ENCODE data around the gene GPR17. TPM values are rescaled to one million over a fixed set of nuclear protein-coding genes. Genes with fewer than 3 reads are reported as not detected.

Gene GPR17
- total and polyA plus RNA-seq, 2 donors (not counting 1 experiment from before 2014, with no cell fraction given): 0.06 TPM; not detected in 1

- Histone ChIP-seq H3K36me3 (replicated peaks in 1 of 2; ENCODE audit: control extremely low read depth in 1 of 2, control insufficient read depth in 1 of 2, extremely low read depth in 1 of 2, insufficient read depth in 2 of 2, low read length in 1 of 2) (peaks cover 0 to 26% of the 10 kb centered on the region in 2 experiments), H3K4me1 (ENCODE audit: control insufficient read depth in 2 of 2, insufficient read depth in 2 of 2, low read length in 2 of 2) (peaks cover 29% of the 10 kb centered on the region in 2 donors), H3K27me3 (replicated peaks in 1 of 4; ENCODE audit: control extremely low read depth in 1 of 4, control insufficient read depth in 3 of 4, insufficient read depth in 4 of 4, low read length in 3 of 4) (no peaks in the 10 kb centered on the region), H3K4me3 (ENCODE audit: control extremely low read depth in 1 of 5, extremely low read depth in 1 of 5, insufficient read depth in 1 of 5, low read depth in 2 of 5, low read length in 4 of 5) (peak overlapping the region; percentile 69 to 84 (median 77)), H3K9me3 (ENCODE audit: control extremely low read depth in 1 of 3, control insufficient read depth in 2 of 3, insufficient read depth in 1 of 3, low read length in 2 of 3) (no peaks in the 10 kb centered on the region), H3K4me2 (replicated peaks; ENCODE audit: low read depth, low read length, poor library complexity, severe bottlenecking) (peak overlapping the region; percentile 88), H2AFZ (ENCODE audit: insufficient read depth, low read depth, low read length, poor library complexity, severe bottlenecking) (peak overlapping the region; percentile 82), H3K27ac (ENCODE audit: low read length in 2 of 2) (peak overlapping the region; percentile 91 to 95), H3K79me2 (ENCODE audit: control insufficient read depth, insufficient read depth, low read length) (peaks cover 36% of the 10 kb centered on the region), H3K9ac (ENCODE audit: low read length) (peak overlapping the region; percentile 72), H4K20me1 (ENCODE audit: control insufficient read depth, insufficient read depth, low read length, poor library complexity, severe bottlenecking) (peaks cover 37% of the 10 kb centered on the region)
- Mint-ChIP-seq H3K4me3 (peak overlapping the region; percentile 98), H3K27ac (peak overlapping the region; percentile 100), H3K27me3 (no peaks in the 10 kb centered on the region), H3K9me3 (ENCODE audit: insufficient read depth) (no peaks in the 10 kb centered on the region), H3K4me1 (peaks cover 35% of the 10 kb centered on the region)
- POLR2A ChIA-PET: interaction anchor here (0.6 to 1.3 kb wide), 5 partner anchors 27 to 128 kb away, joined by 3 to 4 read pairs (median 4); partner anchors contain the start of gene LIMS2
- CTCF ChIA-PET: interaction anchor here (0.6 to 4.7 kb wide), 6 partner anchors 9 to 187 kb away, joined by 3 to 36 read pairs (median 4); partner anchors contain the start of gene WDR33
- DNase-seq: peak; percentile 91
- TF ChIP-seq CTCF (IDR thresholded peaks at IDR 0.05) (peak; percentile 21), EZH2 (IDR thresholded peaks at IDR 0.05; ENCODE audit: borderline replicate concordance, insufficient read depth, low read depth, low read length, poor library complexity, severe bottlenecking) (no peak)
- under 1% methylated on average over 108 of the region's 108 CpGs for WGBS (ENCODE audit: insufficient coverage)
- peak; percentile 69 for ATAC-seq (ENCODE audit: low read depth)
- intact Hi-C loops (cut with micrococcal nuclease): loop anchor here (1.0 to 10.0 kb wide), 11 partner anchors 47 to 617 kb away; partner anchors contain the start of genes IWS1, POLR2D, SAP130 and UGGT1
Measured at GRCh38 chr2:127701651-127702394, 55.9 kb downstream of the GPR17 start.

Other genes starting within 250 kb of the GPR17 start
- 1.2 TPM in 1 of 2 replicates, not detected in the other for gene PROC, start 227.7 kb upstream of the GPR17 start, total RNA-seq
- gene PROC, start 227.7 kb upstream of the GPR17 start, polyA plus RNA-seq: 0.40 and 0.58 TPM in 2 replicates
- gene IWS1, start 119.7 kb upstream of the GPR17 start, total RNA-seq: 45.9 and 49.6 TPM in 2 replicates
- 22.5 and 29.3 TPM in 2 replicates for gene IWS1, start 119.7 kb upstream of the GPR17 start, polyA plus RNA-seq
- gene MYO7B, start 110.5 kb upstream of the GPR17 start, total RNA-seq: 2.6 and 5.0 TPM in 2 replicates
- gene MYO7B, start 110.5 kb upstream of the GPR17 start, polyA plus RNA-seq: 3.6 and 68.2 TPM in 2 replicates
- 4.2 and 6.7 TPM in 2 replicates for gene LIMS2, start 29.4 kb downstream of the GPR17 start, total RNA-seq
- gene LIMS2, start 29.4 kb downstream of the GPR17 start, polyA plus RNA-seq: 15.4 and 32.2 TPM in 2 replicates
- 13.6 and 14.2 TPM in 2 replicates for gene SFT2D3, start 55.3 kb downstream of the GPR17 start, total RNA-seq
- gene SFT2D3, start 55.3 kb downstream of the GPR17 start, polyA plus RNA-seq: 2.5 and 3.5 TPM in 2 replicates
- gene WDR33, start 165.0 kb downstream of the GPR17 start, total RNA-seq: 95.2 and 101 TPM in 2 replicates
- 17.2 and 19.9 TPM in 2 replicates for gene WDR33, start 165.0 kb downstream of the GPR17 start, polyA plus RNA-seq
- gene POLR2D, start 212.0 kb downstream of the GPR17 start, total RNA-seq: 24.9 and 27.9 TPM in 2 replicates
- gene POLR2D, start 212.0 kb downstream of the GPR17 start, polyA plus RNA-seq: 8.4 and 11.2 TPM in 2 replicates
- gene AMMECR1L, start 239.8 kb downstream of the GPR17 start, total RNA-seq: 15.2 and 15.8 TPM in 2 replicates
- gene AMMECR1L, start 239.8 kb downstream of the GPR17 start, polyA plus RNA-seq: 8.3 and 12.5 TPM in 2 replicates

Measured in B cell (primary cell).